Fibroblast of the aortic adventitia (primary cell): Measurements from ENCODE around the gene ZNF773. TPM values are rescaled to one million over a fixed set of nuclear protein-coding genes. Genes with fewer than 3 reads are reported as not detected.
A peak's percentile ranks its signal among the peaks of the same experiment; 100 is the strongest.
"Not testable (repeated sequence)": the region's sequence is repeated elsewhere in the genome, so short reads cannot be mapped to it uniquely, and the experiment has no call there.

Experiments
- DNase-seq: peaks from one replicate; pipeline ENCODE4 v3.0.0-alpha.2; 2010; ENCODE audit warnings: low read depth
- H3K4me3 ChIP-seq: 2 replicates; pipeline ENCODE4 v1.5.1; 2011; ENCODE audit warnings: low read depth, mild to moderate bottlenecking, control low read depth, low read length, moderate library complexity
- total RNA-seq: library from RNA; depleted of rRNA; stranded (reverse); fragments of >200 nt; gene quantifications from 2 replicates; pipeline ENCODE4 v1.2.3, GENCODE V29; 2012; ENCODE audit warnings: low replicate concordance
- TF ChIP-seq, protein P1 (sequence below): IDR thresholded peaks from 2 replicates; pipeline ENCODE4 v1.5.1; 2011; ENCODE audit warnings: mild to moderate bottlenecking, low read length, control low read depth, inconsistent platforms; ENCODE audit not compliant: insufficient read depth

Gene ZNF773
- total RNA-seq, 1 donor = 15.6 TPM

DNA sequence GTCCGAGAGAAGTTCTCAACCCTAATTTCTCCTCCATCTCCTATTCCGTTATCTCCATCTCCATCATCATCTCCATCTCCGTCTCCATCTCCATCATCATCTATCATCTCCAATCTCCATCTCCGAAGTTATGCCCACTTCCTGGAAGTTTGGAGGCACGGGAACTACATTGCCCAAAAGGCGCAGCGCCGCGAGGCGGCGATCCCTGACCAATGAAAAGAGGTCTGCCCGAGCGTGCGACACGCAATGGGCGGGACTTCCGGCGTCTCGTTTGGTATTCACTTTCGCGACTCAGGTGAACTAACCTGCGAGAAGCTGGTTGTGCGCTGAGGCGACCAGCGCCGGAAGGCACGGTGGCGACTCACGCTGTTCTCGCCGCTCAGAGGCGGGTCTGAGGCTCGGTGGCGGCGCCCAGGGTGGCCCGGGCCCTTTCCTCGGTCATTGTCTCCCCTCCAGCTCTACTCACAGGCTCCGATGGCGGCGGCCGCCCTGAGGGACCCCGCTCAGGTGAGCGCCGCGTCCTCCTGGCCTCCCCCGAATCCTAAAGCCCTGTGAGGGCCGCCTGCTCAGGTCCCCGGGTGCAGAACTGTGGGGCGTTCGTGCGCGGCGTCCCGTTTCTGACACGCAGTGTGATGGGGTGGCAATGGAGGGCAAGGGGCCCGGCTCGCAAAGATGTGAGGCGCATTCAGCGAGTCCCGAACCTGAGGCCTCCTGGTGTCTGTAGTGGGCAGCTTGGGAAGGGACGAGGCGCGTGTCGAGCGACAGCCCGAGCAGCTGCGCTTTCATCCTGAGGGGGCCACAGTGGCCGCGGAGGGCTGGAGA is 12.1 kb upstream of the ZNF773 start, which contains the start of gene ZNF419:
TSS of gene ZNF419 (plus strand) at position 274 of the 822 bp plus-strand sequence. CDS start at position 475, 201 bp downstream.
- DNase-seq = peak; percentile 80
- peak within 1 kb of the TSS; percentile 97 for H3K4me3 ChIP-seq
- TF ChIP-seq, protein P1, sequence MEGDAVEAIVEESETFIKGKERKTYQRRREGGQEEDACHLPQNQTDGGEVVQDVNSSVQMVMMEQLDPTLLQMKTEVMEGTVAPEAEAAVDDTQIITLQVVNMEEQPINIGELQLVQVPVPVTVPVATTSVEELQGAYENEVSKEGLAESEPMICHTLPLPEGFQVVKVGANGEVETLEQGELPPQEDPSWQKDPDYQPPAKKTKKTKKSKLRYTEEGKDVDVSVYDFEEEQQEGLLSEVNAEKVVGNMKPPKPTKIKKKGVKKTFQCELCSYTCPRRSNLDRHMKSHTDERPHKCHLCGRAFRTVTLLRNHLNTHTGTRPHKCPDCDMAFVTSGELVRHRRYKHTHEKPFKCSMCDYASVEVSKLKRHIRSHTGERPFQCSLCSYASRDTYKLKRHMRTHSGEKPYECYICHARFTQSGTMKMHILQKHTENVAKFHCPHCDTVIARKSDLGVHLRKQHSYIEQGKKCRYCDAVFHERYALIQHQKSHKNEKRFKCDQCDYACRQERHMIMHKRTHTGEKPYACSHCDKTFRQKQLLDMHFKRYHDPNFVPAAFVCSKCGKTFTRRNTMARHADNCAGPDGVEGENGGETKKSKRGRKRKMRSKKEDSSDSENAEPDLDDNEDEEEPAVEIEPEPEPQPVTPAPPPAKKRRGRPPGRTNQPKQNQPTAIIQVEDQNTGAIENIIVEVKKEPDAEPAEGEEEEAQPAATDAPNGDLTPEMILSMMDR = peak; percentile 22

DNA sequence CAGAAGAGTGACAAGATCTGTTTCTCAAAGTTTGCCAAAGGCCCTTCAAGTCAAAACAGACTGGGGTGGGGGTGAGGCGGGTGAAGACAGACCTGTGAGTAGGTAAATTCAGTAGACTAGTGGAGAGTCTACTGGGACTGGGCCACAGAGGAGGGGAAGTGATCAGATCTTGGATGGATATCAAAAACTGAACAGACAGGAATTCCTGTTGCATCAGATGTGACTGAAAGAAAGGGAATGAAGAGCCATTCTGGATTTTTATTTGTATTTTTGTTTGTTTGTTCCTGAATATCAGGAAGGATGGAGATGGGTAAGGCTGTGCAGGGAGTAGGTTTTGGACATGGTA is 11.5 kb upstream of the ZNF773 start:
- DNase-seq = peak; percentile 58
- H3K4me3 ChIP-seq = peak overlapping the region; percentile 68

DNA sequence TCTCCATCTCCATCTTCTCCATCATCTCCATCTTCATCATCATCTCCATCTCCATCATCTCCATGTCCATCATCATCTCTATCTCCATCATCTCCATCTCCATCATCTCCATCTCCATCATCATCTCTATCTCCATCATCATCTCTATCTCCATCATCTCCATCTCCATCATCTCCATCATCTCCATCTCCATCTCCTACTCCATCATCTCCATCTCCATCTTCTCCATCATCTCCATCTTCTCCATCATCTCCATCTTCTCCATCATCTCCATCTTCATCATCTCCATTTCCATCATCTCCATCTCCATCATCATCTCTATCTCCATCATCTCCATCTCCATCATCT is 432 bp upstream of the ZNF773 start:
- DNase-seq, H3K4me3 ChIP-seq: not testable (repeated sequence)

DNA sequence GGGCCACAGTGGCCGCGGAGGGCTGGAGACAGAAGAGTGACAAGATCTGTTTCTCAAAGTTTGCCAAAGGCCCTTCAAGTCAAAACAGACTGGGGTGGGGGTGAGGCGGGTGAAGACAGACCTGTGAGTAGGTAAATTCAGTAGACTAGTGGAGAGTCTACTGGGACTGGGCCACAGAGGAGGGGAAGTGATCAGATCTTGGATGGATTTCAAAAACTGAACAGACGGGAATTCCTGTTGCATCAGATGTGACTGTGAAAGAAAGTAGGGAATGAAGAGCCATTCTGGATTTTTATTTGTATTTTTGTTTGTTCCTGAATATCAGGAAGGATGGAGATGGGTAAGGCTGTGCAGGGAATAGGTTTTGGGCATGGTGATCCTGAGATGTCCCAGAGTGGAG is 662 bp downstream of the ZNF773 start:
- peak overlapping the region; percentile 70 for H3K4me3 ChIP-seq
- peak; percentile 56 for DNase-seq

GRCh38 chr19:57506163-57506562 is 6.4 kb downstream of the ZNF773 start:
- H3K4me3 ChIP-seq = no peak overlapping the region
- TF ChIP-seq, protein P1 = no peak
- DNase-seq = no peak

GRCh38 chr19:57511484-57511883 is 11.7 kb downstream of the ZNF773 start:
- DNase-seq = no peak
- TF ChIP-seq, protein P1 = no peak
- H3K4me3 ChIP-seq = no peak overlapping the region

GRCh38 chr19:57512845-57513244 is 13.1 kb downstream of the ZNF773 start:
- TF ChIP-seq, protein P1 = no peak
- peak; percentile 15 for DNase-seq
- H3K4me3 ChIP-seq = no peak overlapping the region

GRCh38 chr19:57515255-57515654 is 15.5 kb downstream of the ZNF773 start:
- DNase-seq = peak; percentile 7
- TF ChIP-seq, protein P1 = no peak
- H3K4me3 ChIP-seq = no peak overlapping the region

GRCh38 chr19:57518021-57518420 is 18.3 kb downstream of the ZNF773 start:
- H3K4me3 ChIP-seq, DNase-seq: not testable (repeated sequence)
